HG02763 (cell line): ENCODE measurements around the gene MEF2C.
A peak's percentile ranks its signal among the peaks of the same experiment; 100 is the strongest.

Experiments
- ATAC-seq: cut with Tn5 transposase; IDR thresholded peaks from one replicate; pipeline ENCODE4 v1.9.1; 2021; ENCODE audit warnings: mild to moderate bottlenecking, moderate library complexity; ENCODE audit not compliant: unreplicated experiment

MEF2C gene

DNA sequence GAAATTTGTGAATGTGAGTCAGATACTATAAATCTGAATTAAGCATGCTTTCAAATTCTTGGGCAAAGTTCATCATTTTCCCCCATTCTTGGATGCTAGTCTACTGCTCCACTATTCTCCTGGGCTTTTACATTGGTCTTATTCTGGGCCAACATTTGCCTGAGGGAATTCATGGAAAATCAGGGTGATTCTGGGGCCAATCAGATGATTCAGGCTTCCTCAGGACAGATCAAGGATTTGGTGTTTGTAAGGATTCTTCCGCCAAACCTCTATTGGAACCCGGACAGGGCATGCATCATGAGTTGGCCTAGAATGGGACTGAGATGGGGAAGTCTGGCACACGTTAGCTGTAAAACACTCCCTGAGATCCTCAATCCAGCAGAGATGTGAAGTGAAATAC is 113.8 kb downstream of the MEF2C start:
- ATAC-seq: no peak

DNA sequence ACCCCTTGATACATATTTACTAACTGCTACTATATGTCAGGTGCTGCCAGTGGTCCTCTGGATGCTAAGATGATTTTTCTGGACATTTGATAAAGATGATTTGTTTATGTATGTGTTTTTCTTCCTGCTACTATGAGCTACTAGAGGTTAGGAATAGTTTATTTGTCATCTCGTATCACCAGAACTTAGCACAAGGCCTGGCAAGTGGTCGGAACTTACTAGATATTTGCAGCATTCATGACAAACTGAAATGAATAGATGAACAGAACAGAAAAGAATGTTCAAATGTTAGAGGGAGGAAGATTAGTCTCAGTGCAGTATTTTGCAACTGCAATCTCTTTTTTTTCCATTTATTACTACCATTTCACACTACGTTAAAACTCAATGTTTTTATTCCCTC is 114.6 kb downstream of the MEF2C start:
- ATAC-seq: no peak

DNA sequence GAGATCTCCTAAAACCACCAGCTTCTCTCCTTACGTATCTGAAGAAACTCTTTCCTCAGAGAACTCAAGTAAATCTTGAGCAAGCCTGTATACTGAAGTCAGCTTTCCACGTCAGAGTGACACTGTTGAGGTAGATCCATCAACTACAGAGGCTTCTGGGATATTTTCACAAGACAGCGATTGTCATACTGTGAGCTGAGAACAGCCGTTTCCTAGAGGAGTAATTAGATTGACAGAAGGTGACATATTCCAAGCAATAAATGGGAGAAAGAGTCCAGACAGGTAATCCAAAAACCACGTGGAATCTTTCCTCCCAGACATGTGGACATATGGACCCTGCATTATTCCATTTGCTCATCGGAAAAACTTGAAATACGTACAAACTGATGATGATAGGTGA is 117.2 kb downstream of the MEF2C start:
- no peak for ATAC-seq

GRCh38 chr5:88765171-88765570 is 117.8 kb downstream of the MEF2C start:
- ATAC-seq: no peak

DNA sequence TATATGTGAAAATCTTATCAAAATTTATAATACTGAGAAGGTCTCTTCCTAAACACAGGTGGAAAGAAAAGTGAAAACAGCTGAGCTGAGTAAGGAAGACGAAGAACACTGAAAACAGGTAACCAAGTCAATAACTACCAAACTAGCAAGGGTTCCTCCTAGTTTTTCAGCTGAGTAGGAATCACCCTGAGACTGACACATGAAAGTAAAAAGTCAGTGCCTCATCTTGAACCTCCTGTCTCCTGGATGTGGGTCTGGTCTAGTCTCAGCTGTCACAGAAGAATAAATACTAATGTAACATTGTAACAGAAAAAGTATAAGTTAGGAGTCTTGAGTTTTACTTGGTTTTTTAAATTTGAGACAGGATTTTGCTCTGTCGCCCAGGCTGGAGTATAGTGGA is 121.0 kb downstream of the MEF2C start:
- no peak for ATAC-seq

DNA sequence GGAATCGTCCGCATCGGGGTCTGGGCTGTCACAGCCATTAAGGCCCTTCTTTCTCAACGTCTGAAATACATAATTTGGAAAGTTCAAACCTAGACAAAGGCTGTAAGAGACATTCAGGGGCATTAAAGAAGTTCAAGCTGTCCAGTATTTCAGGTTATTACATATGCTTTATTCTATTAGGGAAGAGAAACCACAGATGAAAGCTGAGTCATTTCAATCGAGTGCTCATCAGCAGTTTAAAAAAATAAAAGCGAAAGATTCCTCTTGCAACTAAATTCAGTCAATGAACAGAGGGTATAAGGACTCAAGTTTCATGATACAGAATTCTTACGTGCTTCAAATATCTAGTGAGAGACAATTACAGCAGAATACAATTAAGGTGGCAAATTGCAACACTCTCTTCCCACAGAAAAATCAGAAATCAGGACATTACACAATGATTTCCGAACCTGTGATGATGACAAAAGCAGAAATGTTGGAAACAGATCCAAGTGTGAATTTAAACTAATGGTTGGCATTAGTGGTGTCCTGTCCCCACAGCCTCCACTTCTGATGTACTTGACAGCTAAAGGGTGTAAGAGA is 121.6 kb downstream of the MEF2C start:
- ATAC-seq: no peak

GRCh38 chr5:88760527-88760926 is 122.5 kb downstream of the MEF2C start:
- ATAC-seq: no peak

GRCh38 chr5:88758591-88758990 is 124.4 kb downstream of the MEF2C start:
- no peak for ATAC-seq

GRCh38 chr5:88758184-88758583 is 124.8 kb downstream of the MEF2C start:
- ATAC-seq: no peak

DNA sequence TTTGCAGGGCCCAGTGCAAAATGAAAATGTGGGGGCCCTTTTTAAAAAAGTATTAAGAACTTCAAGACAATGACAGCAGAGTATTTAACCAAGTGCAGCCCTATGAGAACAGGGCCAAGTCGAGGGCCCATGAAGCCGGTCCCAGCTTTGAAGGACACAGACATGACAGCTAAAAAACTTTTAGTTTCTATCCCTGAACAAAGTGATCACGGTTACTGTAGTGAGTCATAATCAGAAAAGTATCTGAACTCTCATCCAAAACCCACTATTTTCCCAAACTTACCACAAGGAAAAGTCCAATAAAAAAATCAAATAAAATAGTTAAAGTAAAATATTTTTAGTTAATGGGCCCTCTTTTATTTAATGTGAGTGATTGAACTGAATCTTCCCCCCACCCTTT is 126.0 kb downstream of the MEF2C start:
- ATAC-seq: no peak

GRCh38 chr5:88748666-88749065 is 134.3 kb downstream of the MEF2C start:
- ATAC-seq: no peak

DNA sequence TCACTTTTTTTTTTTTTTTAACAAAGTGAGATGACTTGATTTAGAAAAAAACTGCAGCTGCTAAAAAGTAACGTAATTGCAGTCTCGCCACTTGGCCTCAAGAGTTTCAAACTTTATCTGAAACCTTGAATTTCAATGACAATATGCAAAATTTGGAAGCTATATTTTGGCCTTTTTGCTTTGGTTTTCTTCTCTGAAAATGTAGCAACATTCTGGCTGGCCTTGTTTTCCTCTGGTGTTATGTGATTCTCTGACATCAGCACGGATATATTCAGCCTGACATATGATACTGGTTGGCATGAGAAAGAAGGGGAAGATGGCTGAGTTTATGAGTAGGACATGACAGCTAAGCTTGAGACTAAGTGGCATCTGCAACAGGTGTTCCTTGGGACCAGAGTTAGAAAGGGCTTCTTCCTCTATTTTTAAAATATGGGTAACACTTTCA is 136.5 kb downstream of the MEF2C start:
- peak; percentile 84 for ATAC-seq

- no peak for ATAC-seq
These were observed 137.8 kb downstream of the MEF2C start for GRCh38 chr5:88745093-88745696.

- ATAC-seq: no peak
These were observed 139.7 kb downstream of the MEF2C start for GRCh38 chr5:88743231-88743834.

DNA sequence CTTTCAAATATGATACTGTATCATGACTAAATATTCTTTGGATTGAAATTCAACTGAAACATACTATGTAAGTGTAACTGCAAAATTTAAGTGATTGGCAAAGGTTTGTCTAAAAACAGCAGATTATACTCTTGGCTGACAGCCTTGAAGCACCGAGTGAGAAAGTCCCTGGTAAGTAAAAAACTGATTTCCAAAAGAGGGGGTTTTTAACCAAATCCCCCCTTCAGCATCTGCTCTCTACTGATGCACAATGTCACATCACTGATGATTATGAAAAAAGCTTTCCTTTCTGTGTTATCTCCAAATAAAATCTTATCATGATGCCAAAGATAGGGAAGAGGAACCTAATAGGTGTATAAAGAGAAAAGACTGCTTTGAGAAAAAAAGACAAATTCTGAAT is 141.0 kb downstream of the MEF2C start:
- ATAC-seq: no peak

DNA sequence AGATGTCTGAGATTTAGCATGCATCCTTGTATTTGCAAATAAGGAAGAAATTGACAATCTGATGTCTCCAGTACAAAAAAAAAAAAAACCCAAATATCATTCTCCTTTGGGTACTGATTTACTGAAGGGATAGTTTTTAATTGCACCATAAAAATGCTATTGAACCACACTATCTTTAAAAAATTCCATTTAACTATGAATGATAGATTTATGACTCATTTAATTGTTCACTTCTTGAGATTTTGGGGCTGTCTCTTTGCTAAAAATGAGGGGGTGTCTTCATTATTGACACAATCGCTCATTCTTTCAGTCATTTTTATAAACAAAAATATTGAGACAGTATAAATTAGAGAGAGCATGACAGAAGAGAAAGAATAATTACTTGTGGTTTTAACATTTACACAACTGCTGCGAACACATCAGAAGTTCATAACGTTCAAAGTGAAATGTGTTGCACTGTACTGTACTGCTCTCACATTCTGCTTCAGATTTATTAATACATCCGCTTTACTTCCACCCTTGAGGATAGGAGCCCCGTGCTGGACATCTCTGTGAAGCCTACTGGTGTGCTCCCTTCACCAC is 142.3 kb downstream of the MEF2C start:
- ATAC-seq: no peak

- peak; percentile 20 for ATAC-seq
These were observed 146.5 kb downstream of the MEF2C start for GRCh38 chr5:88736494-88736893.

GRCh38 chr5:88734983-88735382 is 148.0 kb downstream of the MEF2C start:
- ATAC-seq: no peak

DNA sequence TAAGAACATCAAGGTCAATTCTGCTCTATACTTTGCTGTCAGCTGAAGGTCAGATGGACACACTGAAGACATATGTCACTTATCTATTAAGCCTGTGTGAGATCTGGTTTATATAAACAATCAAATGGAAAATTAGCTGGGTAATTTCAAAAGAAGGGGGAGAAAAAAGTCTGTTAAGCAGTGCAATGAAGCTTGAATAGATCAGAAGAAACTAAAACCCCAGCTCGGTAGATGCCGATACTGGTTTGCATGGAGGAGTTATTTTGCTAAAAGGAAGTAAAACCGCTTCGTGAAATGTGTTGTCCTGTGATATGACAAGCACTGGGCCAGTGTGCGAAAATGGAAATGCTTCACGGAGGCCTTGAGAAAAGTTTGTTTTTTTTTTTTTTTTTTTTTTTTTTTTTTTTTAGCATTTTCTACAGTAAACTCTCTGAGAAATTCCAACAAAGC is 148.8 kb downstream of the MEF2C start:
- peak; percentile 62 for ATAC-seq

- ATAC-seq: no peak
These were observed 150.1 kb downstream of the MEF2C start for GRCh38 chr5:88732862-88733261.

DNA sequence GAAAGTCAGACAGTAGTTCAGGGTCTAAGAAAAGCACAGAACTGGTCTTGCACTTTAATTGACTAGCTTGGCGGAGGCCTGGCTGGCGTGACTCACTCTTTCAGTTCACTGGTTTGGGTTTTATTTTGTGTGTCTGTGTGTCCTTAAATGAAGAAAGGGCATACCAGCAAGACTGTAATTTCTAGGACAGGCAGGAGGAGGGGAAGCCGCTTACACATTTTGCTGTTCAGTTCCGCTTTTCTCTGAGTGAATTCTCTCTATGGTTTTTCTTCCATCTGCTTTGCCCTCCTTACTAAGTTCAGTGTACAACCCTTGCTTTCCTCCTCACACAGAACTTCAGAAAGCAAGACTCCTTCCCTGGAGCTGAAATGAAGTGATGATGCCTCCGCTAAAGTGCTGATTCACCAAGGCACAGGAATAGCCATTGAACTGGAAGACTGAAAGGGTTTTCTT is 150.8 kb downstream of the MEF2C start:
- ATAC-seq: peak; percentile 46

DNA sequence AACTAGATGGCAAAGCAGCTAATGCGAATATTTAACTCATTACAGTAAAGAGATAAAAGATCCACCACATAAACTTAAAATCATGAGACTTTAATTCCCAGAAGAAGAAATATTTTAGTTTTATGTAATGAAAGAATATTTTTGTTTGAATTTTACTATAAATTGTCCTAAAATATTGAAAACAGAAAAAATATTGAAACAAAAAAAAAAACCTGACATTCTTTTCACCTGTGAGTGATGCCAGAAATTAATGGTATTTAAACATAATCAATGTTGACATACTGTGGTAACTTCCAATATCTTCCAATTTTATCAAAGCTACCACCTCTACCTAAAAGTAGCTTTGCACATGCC is 153.2 kb downstream of the MEF2C start:
- no peak for ATAC-seq
